A549 treated with CORT108297 at 1 μM for 4 hours (cell line): ENCODE measurements around the gene PSTPIP2. TPM values are rescaled to one million over a fixed set of nuclear protein-coding genes. Genes with fewer than 3 reads are reported as not detected.

Source experiments
- total RNA-seq: library from RNA; stranded (reverse); fragments of 200-300 nt; extraction: Qiagen RNA extraction; gene quantifications from 5 replicates; pipeline ENCODE4 v1.2.3, GENCODE V29; 2022

The PSTPIP2 gene
- 0.22 to 0.44 TPM (median 0.27 TPM) in 5 replicates for total RNA-seq

DNA sequence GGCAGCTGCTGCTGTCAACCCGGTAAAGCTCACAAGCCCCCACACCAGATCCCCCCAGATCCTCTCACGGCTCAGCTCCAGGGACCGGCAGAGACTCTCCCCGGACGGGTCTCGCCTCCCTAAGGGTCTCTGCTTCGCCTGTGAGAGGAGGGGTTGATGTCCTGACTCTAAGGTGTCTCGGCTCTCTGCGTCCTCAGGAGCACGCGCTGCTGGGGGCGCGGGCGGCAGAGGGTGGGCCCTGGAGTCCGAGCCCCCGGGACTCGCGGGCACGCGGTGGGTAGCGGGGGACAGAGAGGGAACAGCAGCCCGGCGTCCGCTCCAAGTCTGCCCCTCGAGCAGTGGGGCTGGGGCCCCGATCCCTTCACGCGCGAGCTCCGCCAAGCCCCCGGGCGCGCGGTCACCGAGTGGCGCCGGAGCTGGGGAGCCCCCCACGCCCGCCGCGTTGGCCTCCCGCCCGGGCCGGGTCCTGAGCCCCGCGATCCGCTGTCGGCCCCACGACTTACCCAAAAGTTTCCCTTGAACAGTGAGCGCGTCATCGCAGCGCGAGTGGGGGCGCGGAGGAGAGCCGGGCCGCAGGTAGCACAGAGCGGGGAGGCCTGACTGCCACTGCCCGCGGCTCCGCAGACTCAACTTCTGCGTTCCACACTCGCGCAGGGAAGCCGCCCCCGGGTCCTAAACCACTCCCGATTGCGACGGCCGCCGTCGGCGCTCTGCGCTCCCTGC lies at the start of gene PSTPIP2:
Gene PSTPIP2 (minus strand): TSS at position 608 of the 723 bp plus-strand sequence. CDS start 72 bp downstream, at position 536.

GRCh38 chr18:46104128-46104911 lies 32.3 kb upstream of the PSTPIP2 start, which contains the start of gene HAUS1:
TSS of gene HAUS1 (plus strand) at chr18:46104385. CDS start at chr18:46104412, 27 bp downstream.

GRCh38 chr18:46097801-46098615 lies 25.9 kb upstream of the PSTPIP2 start, which contains the start of gene ATP5F1A:
TSS of gene ATP5F1A (minus strand) at chr18:46098296. CDS start at chr18:46098231, 65 bp downstream.

DNA sequence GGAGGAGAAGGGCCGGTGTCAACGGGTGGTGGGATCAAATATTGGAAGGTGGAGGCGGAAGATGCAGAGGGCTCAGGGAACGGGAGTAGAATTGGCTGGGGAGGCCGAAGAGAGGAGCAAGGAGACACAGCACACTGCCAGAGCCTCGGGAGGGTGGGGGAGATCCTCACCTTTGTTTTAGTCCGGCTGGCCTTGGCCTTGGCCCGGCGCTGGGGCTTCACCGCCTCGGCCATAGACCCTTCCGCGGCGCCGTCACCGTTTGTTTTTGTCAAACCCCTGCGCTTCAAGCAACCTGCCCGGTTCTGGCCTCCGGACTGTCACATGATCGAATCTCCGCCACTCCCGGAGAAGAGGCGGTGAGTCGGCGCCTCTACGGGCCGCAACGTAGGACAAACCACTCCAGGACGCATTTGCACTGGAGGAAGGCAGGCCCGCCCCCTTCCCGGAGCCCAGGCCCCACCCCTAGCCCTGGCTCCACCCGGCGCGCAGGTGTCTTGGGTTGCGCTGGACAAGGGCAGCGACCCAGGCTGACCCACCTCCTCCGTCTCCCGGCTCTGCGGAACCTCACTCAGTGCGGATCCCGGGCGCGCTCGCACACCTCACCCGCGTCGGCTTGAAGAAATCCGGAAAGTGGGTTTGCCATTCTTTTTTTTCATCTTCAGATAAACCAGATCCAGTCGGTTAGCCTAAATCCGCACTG lies 104.9 kb downstream of the PSTPIP2 start, which contains the start of gene EPG5:
Gene EPG5 (minus strand): TSS at position 323 of the 700 bp plus-strand sequence. CDS start 90 bp downstream, at position 233.

Other genes starting within 250 kb of the PSTPIP2 start
- 0.03 to 0.09 TPM (median 0.07 TPM) in 5 replicates for gene SIGLEC15, start 246.6 kb downstream of the PSTPIP2 start, total RNA-seq
- 4.0 to 4.8 TPM (median 4.4 TPM) in 5 replicates for gene EPG5, start 104.9 kb downstream of the PSTPIP2 start, total RNA-seq
- gene ATP5F1A, start 26.0 kb upstream of the PSTPIP2 start, total RNA-seq = 304 to 342 TPM (median 310 TPM) in 5 replicates
- 32.0 to 47.5 TPM (median 34.2 TPM) in 5 replicates for gene HAUS1, start 32.1 kb upstream of the PSTPIP2 start, total RNA-seq